ENCODE results near the gene PPP2R1B. TPM values are rescaled to one million over a fixed set of nuclear protein-coding genes. Genes with fewer than 3 reads are reported as not detected.

PPP2R1B gene
- polyA plus RNA-seq, 2 of the 4 experiments (the other 2 are of a cell fraction): 18.6 to 24.7 TPM

GRCh38 chr11:111793863-111794262, 27.7 kb upstream of the PPP2R1B start:
- POLR2A ChIA-PET: no interaction called here
- no peak for TF ChIP-seq TP53 (CRISPR knock-in tag; IDR thresholded peaks at IDR 0.05)
- TF ChIP-seq ATOH8 (CRISPR knock-in tag; IDR thresholded peaks at IDR 0.05; ENCODE audit: low read depth): no peak
- TF ChIP-seq NFE2L2 (conservative IDR thresholded peaks at IDR 0.05; ENCODE audit: low read length): no peak
- no peak for TF ChIP-seq NPAS2 (CRISPR knock-in tag; IDR thresholded peaks at IDR 0.05; ENCODE audit: borderline replicate concordance)
- no peak for TF ChIP-seq CHD4 (IDR thresholded peaks at IDR 0.05; ENCODE audit: borderline replicate concordance)
- no peak for TF ChIP-seq JUNB (IDR thresholded peaks at IDR 0.05)
- TF ChIP-seq EHMT2 (IDR thresholded peaks at IDR 0.05; ENCODE audit: low read depth): no peak
- TF ChIP-seq CBX2 (IDR thresholded peaks at IDR 0.05; ENCODE audit: borderline replicate concordance, low read depth): no peak
- TF ChIP-seq POLR2A (IDR thresholded peaks at IDR 0.05; ENCODE audit: low read length): no peak
- TF ChIP-seq KDM5A (IDR thresholded peaks at IDR 0.05): no peak
- TF ChIP-seq PBX3 (IDR thresholded peaks at IDR 0.05): no peak
- no peak for TF ChIP-seq ZC3H11A (IDR thresholded peaks at IDR 0.05)
- no peak for TF ChIP-seq CHD2 (IDR thresholded peaks at IDR 0.05; ENCODE audit: low read length, partially characterized antibody)
- DNase-seq (ENCODE audit: low read depth in 1 of 2, low spot score in 1 of 2) (no peak), ATAC-seq (no peak), FAIRE-seq (no peak)
- Histone ChIP-seq H3K4me1 (no peaks in the 10 kb centered on the region), H3K27ac (no peak overlapping the region), H3K4me3 (no peak overlapping the region), H3K4me2 (no peak overlapping the region), H3K9me3 (no peaks in the 10 kb centered on the region)
- CTCF ChIA-PET: interaction anchor here (0.9 to 2.8 kb wide), 2 partner anchors 16 to 17 kb away, joined by 5 to 23 read pairs; no protein-coding TSS in a partner anchor
- WGBS (ENCODE audit: missing lambda C conversion rate): 93% methylated on average over 5 of the region's 5 CpGs

- ATAC-seq: no peak
- no peak for TF ChIP-seq EHF (CRISPR knock-in tag; IDR thresholded peaks at IDR 0.05)
- no peak for TF ChIP-seq KDM5A (IDR thresholded peaks at IDR 0.05)
- no peak for TF ChIP-seq CHD4 (IDR thresholded peaks at IDR 0.05; ENCODE audit: borderline replicate concordance)
- no peak for TF ChIP-seq NFE2L2 (conservative IDR thresholded peaks at IDR 0.05; ENCODE audit: low read length)
- no peak for TF ChIP-seq EP300 (IDR thresholded peaks at IDR 0.05)
- no peak for TF ChIP-seq BHLHE40 (IDR thresholded peaks at IDR 0.05; ENCODE audit: low read depth, low read length)
- TF ChIP-seq POLR2A (IDR thresholded peaks at IDR 0.05; ENCODE audit: low read length): no peak
- no peak for TF ChIP-seq CHD2 (IDR thresholded peaks at IDR 0.05; ENCODE audit: low read length, partially characterized antibody)
- TF ChIP-seq CBX8 (IDR thresholded peaks at IDR 0.05): no peak
- TF ChIP-seq NPAS2 (CRISPR knock-in tag; IDR thresholded peaks at IDR 0.05; ENCODE audit: borderline replicate concordance): no peak
- TF ChIP-seq CBX2 (IDR thresholded peaks at IDR 0.05; ENCODE audit: borderline replicate concordance, low read depth): no peak
- no peak for TF ChIP-seq HMGXB4 (CRISPR knock-in tag; IDR thresholded peaks at IDR 0.05; ENCODE audit: borderline replicate concordance)
- no peak for TF ChIP-seq PHF8 (IDR thresholded peaks at IDR 0.05; ENCODE audit: borderline replicate concordance, low read depth)
- no peak for TF ChIP-seq TFCP2L1 (CRISPR knock-in tag; IDR thresholded peaks at IDR 0.05)
- DNase-seq (ENCODE audit: low read depth in 1 of 2, low spot score in 1 of 2): no peak
- H3K4me2 ChIP-seq: no peak overlapping the region
- no peak for FAIRE-seq
- ChIA-PET POLR2A (no interaction called here), CTCF (interaction anchor here (0.9 to 2.8 kb wide), 3 partner anchors 15 to 250 kb away, joined by 3 to 23 read pairs (median 5); no protein-coding TSS in a partner anchor)
- H3K27ac ChIP-seq: no peak overlapping the region
- H3K4me3 ChIP-seq: no peak overlapping the region
- no peaks in the 10 kb centered on the region for H3K9me3 ChIP-seq
- H3K4me1 ChIP-seq: no peaks in the 10 kb centered on the region
- WGBS (ENCODE audit: missing lambda C conversion rate): 86% methylated on average over 6 of the region's 6 CpGs
These were observed 26.8 kb upstream of the PPP2R1B start for GRCh38 chr11:111792955-111793500.

GRCh38 chr11:111792314-111792713, 26.1 kb upstream of the PPP2R1B start:
- no peak for FAIRE-seq
- H3K27ac ChIP-seq: no peak overlapping the region
- H3K4me2 ChIP-seq: no peak overlapping the region
- POLR2A ChIA-PET: no interaction called here
- no peak for ATAC-seq
- WGBS (ENCODE audit: missing lambda C conversion rate): 100% methylated on average over 1 of the region's 1 CpG
- no peak for DNase-seq (ENCODE audit: low read depth in 1 of 2, low spot score in 1 of 2)
- H3K4me3 ChIP-seq: no peak overlapping the region
- no peaks in the 10 kb centered on the region for H3K4me1 ChIP-seq
- no peaks in the 10 kb centered on the region for H3K9me3 ChIP-seq
- CTCF ChIA-PET: interaction anchor here (1.0 to 2.8 kb wide), 2 partner anchors 14 to 249 kb away, joined by 3 to 23 read pairs; no protein-coding TSS in a partner anchor
- no peak for TF ChIP-seq BCL3 (IDR thresholded peaks at IDR 0.05)
- no peak for TF ChIP-seq MAX (IDR thresholded peaks at IDR 0.05)
- no peak for TF ChIP-seq HOXB5 (CRISPR knock-in tag; IDR thresholded peaks at IDR 0.05)
- no peak for TF ChIP-seq BHLHE40 (IDR thresholded peaks at IDR 0.05; ENCODE audit: low read depth, low read length)
- TF ChIP-seq HES2 (IDR thresholded peaks at IDR 0.05): no peak
- TF ChIP-seq RFX5 (IDR thresholded peaks at IDR 0.05): no peak
- TF ChIP-seq ZSCAN20 (CRISPR knock-in tag; IDR thresholded peaks at IDR 0.05): no peak
- no peak for TF ChIP-seq ESRRA (IDR thresholded peaks at IDR 0.05; ENCODE audit: borderline replicate concordance, low read length)
- no peak for TF ChIP-seq FOSL2 (IDR thresholded peaks at IDR 0.05)
- TF ChIP-seq FOSL2 (CRISPR knock-in tag; IDR thresholded peaks at IDR 0.05): no peak
- no peak for TF ChIP-seq NPAS2 (CRISPR knock-in tag; IDR thresholded peaks at IDR 0.05; ENCODE audit: borderline replicate concordance)

Measured in A549 (cell line).